HFFc6 (cell line): ENCODE measurements around the gene RPS29. TPM values are rescaled to one million over a fixed set of nuclear protein-coding genes. Genes with fewer than 3 reads are reported as not detected.

ENCODE experiments used
- DNase-seq: peaks from one replicate; pipeline ENCODE4 v3.0.0-alpha.2; 2018
- H3K27ac Mint-ChIP-seq: 2 replicates; pipeline ENCODE4 v1.8.0; 2020; ENCODE audit warnings: mild to moderate bottlenecking, mixed read lengths
- H3K27me3 Mint-ChIP-seq: 2 replicates; pipeline ENCODE4 v1.8.0; 2021; ENCODE audit warnings: mild to moderate bottlenecking, moderate library complexity, mixed read lengths; ENCODE audit not compliant: insufficient read depth
- H3K36me3 Mint-ChIP-seq: 2 replicates; pipeline ENCODE4 v1.8.0; 2021; ENCODE audit warnings: low read depth, mixed read lengths
- H3K4me1 Mint-ChIP-seq: 2 replicates; pipeline ENCODE4 v1.8.0; 2020; ENCODE audit warnings: low read depth, mixed read lengths
- H3K4me3 Mint-ChIP-seq: 2 replicates; pipeline ENCODE4 v1.8.0; 2020; ENCODE audit warnings: mild to moderate bottlenecking, moderate library complexity, mixed read lengths
- H3K9me3 Mint-ChIP-seq: 2 replicates; pipeline ENCODE4 v1.8.0; 2020; ENCODE audit warnings: mild to moderate bottlenecking, mixed read lengths
- CTCF ChIP-seq: fragments of 200-600 bp; sonication (generic); IDR thresholded peaks from 2 replicates; pipeline ENCODE4 v1.5.0; 2021; ENCODE audit warnings: antibody characterized with exemption, mild to moderate bottlenecking
- total RNA-seq, 6 experiments: library from RNA; stranded (reverse); fragmentation: NEBNext Ultra II Directional; extraction: Animal tissue kit (Norgen Biotek cat#: 25700); gene quantifications; 2 replicates in 1 of 6; 3 replicates in 5 of 6; pipeline ENCODE4 v1.2.3, GENCODE V29; 2021

Gene RPS29
- total RNA-seq, 6 experiments from 2014 or later = 743 to 1,241 (median 1,080) TPM

GRCh38 chr14:49582113-49582977, 3.8 kb downstream of the RPS29 start:
- peaks cover 16% of the 10 kb centered on the region for H3K27me3 Mint-ChIP-seq
- H3K27ac Mint-ChIP-seq = peak overlapping the region; percentile 55
- no peak for TF ChIP-seq CTCF
- DNase-seq = no peak
- H3K36me3 Mint-ChIP-seq = peaks cover 60% of the 10 kb centered on the region
- peaks cover 50% of the 10 kb centered on the region for H3K4me1 Mint-ChIP-seq
- peaks cover 17% of the 10 kb centered on the region for H3K9me3 Mint-ChIP-seq
- H3K4me3 Mint-ChIP-seq = peak overlapping the region; percentile 45; the same call in 1 of the 2 replicates

DNA sequence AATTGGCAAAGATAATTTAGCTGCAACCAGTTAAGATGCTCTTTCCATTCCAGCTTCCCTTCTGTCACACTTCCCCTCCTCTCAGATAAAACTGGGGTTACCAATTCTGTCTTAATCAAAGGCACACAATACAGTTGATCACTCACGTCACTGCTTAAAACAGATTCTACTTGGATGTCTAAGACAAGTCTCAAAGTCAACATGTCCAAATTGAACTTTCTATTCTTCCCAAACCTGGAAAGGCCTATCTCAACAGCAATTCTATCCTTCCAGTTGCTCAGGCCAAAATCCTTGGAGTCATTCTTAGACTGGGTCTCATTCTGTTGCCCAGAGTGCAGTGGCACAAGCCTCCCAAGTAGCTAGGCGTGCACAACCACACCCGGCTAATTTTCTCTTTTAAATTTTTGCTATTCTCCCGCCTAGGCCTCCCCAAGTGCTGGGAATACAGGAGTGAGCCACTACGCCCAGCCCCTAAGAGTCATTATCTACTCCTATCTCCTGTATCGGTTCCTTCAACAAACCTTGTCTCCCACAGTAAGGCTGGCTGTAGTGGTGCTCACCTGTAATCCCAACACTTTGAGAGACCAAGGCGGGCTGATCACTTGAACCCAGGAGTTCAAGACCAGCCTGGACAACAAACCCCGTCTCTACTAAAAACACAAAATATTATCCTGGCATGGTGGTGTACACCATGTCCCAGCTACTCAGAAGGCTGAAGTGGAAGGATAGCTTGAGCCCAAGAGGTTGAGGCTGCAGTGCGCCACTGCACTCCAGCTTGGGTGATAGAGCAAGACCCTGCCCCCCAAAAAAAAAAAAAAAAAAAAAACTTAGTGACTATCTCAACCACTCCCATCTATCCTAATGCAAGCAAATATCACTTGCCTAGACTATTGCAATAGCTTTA, 4.7 kb downstream of the RPS29 start:
- peak overlapping the region; percentile 45; the same call in 1 of the 2 replicates for H3K4me3 Mint-ChIP-seq
- no peak for TF ChIP-seq CTCF
- peaks cover 16% of the 10 kb centered on the region for H3K27me3 Mint-ChIP-seq
- no peak for DNase-seq
- H3K4me1 Mint-ChIP-seq = peaks cover 50% of the 10 kb centered on the region
- H3K27ac Mint-ChIP-seq = peak overlapping the region; percentile 55
- H3K36me3 Mint-ChIP-seq = peaks cover 66% of the 10 kb centered on the region
- peaks cover 17% of the 10 kb centered on the region for H3K9me3 Mint-ChIP-seq

- no peak for TF ChIP-seq CTCF
- peak overlapping the region; percentile 4; the same call in 1 of the 2 replicates for H3K27ac Mint-ChIP-seq
- peaks cover under 1% of the 10 kb centered on the region; the same call in 1 of the 2 replicates for H3K9me3 Mint-ChIP-seq
- H3K27me3 Mint-ChIP-seq = peaks cover 5% of the 10 kb centered on the region; the same call in 1 of the 2 replicates
- peaks cover 52% of the 10 kb centered on the region for H3K36me3 Mint-ChIP-seq
- no peak overlapping the region for H3K4me3 Mint-ChIP-seq
- peaks cover 52% of the 10 kb centered on the region for H3K4me1 Mint-ChIP-seq
- no peak for DNase-seq
Measured at GRCh38 chr14:49579841-49580240, 6.3 kb downstream of the RPS29 start.

DNA sequence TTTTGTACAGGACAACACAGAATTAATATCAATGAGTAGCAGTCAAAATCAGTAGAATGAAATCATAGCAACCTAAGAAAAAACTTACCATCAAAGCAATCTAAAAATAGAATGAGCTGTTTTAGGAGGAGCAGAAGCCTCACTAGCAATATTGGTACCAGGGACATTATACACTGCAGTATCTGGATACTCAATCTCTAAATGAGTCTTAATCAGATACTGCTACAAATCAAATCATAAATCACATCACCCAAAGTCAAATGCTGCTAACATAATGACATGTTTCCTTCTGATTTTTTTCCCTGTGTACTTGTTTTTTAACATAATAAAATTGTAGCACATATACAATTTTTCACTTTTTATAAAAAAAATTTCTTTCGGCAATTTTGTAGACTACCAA, 8.0 kb downstream of the RPS29 start:
- no peak for TF ChIP-seq CTCF
- H3K36me3 Mint-ChIP-seq = peaks cover 49% of the 10 kb centered on the region

GRCh38 chr14:49574038-49574437, 12.1 kb downstream of the RPS29 start:
- no peak overlapping the region for H3K4me3 Mint-ChIP-seq
- DNase-seq = no peak
- H3K9me3 Mint-ChIP-seq = no peaks in the 10 kb centered on the region
- no peak overlapping the region for H3K27ac Mint-ChIP-seq
- peaks cover 50% of the 10 kb centered on the region for H3K36me3 Mint-ChIP-seq
- no peak for TF ChIP-seq CTCF
- H3K4me1 Mint-ChIP-seq = 0 out of 2 replicates have a peak, but pooled peaks cover 13% of the 10 kb centered on the region
- no peaks in the 10 kb centered on the region; the same call in 1 of the 2 replicates for H3K27me3 Mint-ChIP-seq

More for the DNA sequence above, 8.0 kb downstream of the RPS29 start:
- H3K27ac Mint-ChIP-seq = peak overlapping the region; percentile 44; the same call in 1 of the 2 replicates
- peaks cover 36% of the 10 kb centered on the region for H3K4me1 Mint-ChIP-seq
- H3K9me3 Mint-ChIP-seq = no peaks in the 10 kb centered on the region
- H3K27me3 Mint-ChIP-seq = peaks cover 2% of the 10 kb centered on the region; the same call in 1 of the 2 replicates
- DNase-seq = no peak
- H3K4me3 Mint-ChIP-seq = no peak overlapping the region
